RKO (cell line): ENCODE measurements around the gene FBXO38.

Experiments
- DNase-seq: peaks from one replicate; pipeline ENCODE4 v3.0.0-alpha.2; 2016; ENCODE audit warnings: low spot score

Gene FBXO38

GRCh38 chr5:148383564-148384379 lies at the start of gene FBXO38:
Gene FBXO38, plus strand, starts transcription at chr5:148383958. Its CDS starts 10,819 bp downstream, at chr5:148394777.
- peak; percentile 96 for DNase-seq

GRCh38 chr5:148335259-148335658 lies 48.5 kb upstream of the FBXO38 start, which contains the start of gene SPINK9:
Gene SPINK9, plus strand, starts transcription at chr5:148335559. Its CDS starts 55 bp downstream, at chr5:148335614.
- DNase-seq: no peak

- DNase-seq: no peak
Observed at GRCh38 chr5:148336704-148337435, 46.9 kb upstream of the FBXO38 start.

GRCh38 chr5:148342371-148343045 lies 41.2 kb upstream of the FBXO38 start:
- DNase-seq: no peak

- DNase-seq: no peak
Observed at GRCh38 chr5:148343046-148343407, 40.7 kb upstream of the FBXO38 start.

GRCh38 chr5:148343603-148344487 lies 39.9 kb upstream of the FBXO38 start:
- no peak for DNase-seq

GRCh38 chr5:148347706-148348105 lies 36.1 kb upstream of the FBXO38 start:
- no peak for DNase-seq

- DNase-seq: no peak
Observed at GRCh38 chr5:148352696-148353095, 31.1 kb upstream of the FBXO38 start.

- no peak for DNase-seq
Observed at GRCh38 chr5:148353634-148354033, 30.1 kb upstream of the FBXO38 start.

- no peak for DNase-seq
Observed at GRCh38 chr5:148364343-148364742, 19.4 kb upstream of the FBXO38 start.

- DNase-seq: no peak
Observed at GRCh38 chr5:148368299-148368698, 15.5 kb upstream of the FBXO38 start.

- DNase-seq: no peak
Observed at GRCh38 chr5:148372166-148372725, 11.5 kb upstream of the FBXO38 start.

- no peak for DNase-seq
Observed at GRCh38 chr5:148372893-148373292, 10.9 kb upstream of the FBXO38 start.

- DNase-seq: peak; percentile 68
Observed at GRCh38 chr5:148374690-148375360, 8.9 kb upstream of the FBXO38 start.

- no peak for DNase-seq
Observed at GRCh38 chr5:148376198-148376597, 7.6 kb upstream of the FBXO38 start.

GRCh38 chr5:148378670-148379069 lies 5.1 kb upstream of the FBXO38 start:
- DNase-seq: no peak

- no peak for DNase-seq
Observed at GRCh38 chr5:148379340-148379739, 4.4 kb upstream of the FBXO38 start.

GRCh38 chr5:148381906-148382305 lies 1.9 kb upstream of the FBXO38 start:
- no peak for DNase-seq

GRCh38 chr5:148382961-148383360 lies 797 bp upstream of the FBXO38 start:
- DNase-seq: peak; percentile 30

- DNase-seq: peak; percentile 39
Observed at GRCh38 chr5:148384380-148384737, 601 bp downstream of the FBXO38 start.

- DNase-seq: no peak
Observed at GRCh38 chr5:148385094-148385493, 1.3 kb downstream of the FBXO38 start.
